GM18499 (cell line): ENCODE measurements around the gene GAA.

Source experiments
- ATAC-seq: cut with Tn5 transposase; IDR thresholded peaks from one replicate; pipeline ENCODE4 v1.9.1; 2021; ENCODE audit warnings: moderate number of reproducible peaks; ENCODE audit not compliant: insufficient read depth, unreplicated experiment

The GAA gene

GRCh38 chr17:80101011-80101945 is at the start of gene GAA:
GAA (plus strand) TSS chr17:80101581; CDS start chr17:80104587, 3,006 bp downstream.
- ATAC-seq: no peak

GRCh38 chr17:80051681-80052080 is 49.7 kb upstream of the GAA start:
- no peak for ATAC-seq

DNA sequence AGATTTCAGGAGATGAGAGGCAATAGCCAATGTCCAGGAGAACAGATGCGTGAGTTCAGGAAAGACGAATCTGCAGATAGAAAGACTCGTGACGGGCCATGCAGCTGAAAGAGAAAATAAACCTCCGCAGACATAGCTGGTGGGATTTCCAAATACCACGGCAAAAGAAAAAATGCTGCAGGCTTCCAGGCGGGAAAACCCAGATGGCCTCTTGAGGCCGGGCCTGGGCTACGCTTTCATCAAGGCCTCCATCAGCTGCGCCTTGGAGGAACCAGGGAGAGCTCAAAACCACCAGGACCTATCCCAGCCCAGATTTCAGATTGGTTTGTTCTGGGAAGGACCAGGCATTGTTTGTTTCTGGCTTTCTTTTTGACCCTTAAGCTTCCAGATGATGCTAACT is 48.3 kb upstream of the GAA start:
- no peak for ATAC-seq

- no peak for ATAC-seq
Observed at GRCh38 chr17:80055597-80055996, 45.8 kb upstream of the GAA start.

GRCh38 chr17:80058311-80058955 is 42.9 kb upstream of the GAA start:
- no peak for ATAC-seq

- ATAC-seq: no peak
Observed at GRCh38 chr17:80060644-80061043, 40.7 kb upstream of the GAA start.

- ATAC-seq: no peak
Observed at GRCh38 chr17:80061421-80061820, 40.0 kb upstream of the GAA start.

- ATAC-seq: no peak
Observed at GRCh38 chr17:80063830-80064585, 37.4 kb upstream of the GAA start.

DNA sequence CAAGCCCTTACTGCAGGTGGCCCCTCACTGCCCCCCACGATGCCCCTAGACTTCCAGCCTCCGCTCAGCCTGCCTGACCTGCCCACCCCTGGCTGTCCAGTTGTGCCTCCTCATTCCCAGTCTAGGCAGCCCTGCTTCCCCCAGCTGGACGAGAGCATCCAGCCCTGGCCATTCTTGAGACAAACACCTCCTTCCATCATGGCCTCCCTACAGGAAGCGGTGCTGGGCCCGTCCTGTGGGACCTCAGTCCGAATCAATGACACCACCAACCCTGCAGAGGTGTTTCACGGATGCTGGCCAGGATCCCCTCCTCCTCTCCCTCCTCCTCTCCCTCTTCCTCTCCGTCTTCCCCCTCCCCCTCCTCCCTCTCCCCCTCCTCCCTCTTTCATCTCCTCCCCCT is 36.7 kb upstream of the GAA start:
- ATAC-seq: no peak

- ATAC-seq: no peak
Observed at GRCh38 chr17:80065478-80066170, 35.8 kb upstream of the GAA start.

DNA sequence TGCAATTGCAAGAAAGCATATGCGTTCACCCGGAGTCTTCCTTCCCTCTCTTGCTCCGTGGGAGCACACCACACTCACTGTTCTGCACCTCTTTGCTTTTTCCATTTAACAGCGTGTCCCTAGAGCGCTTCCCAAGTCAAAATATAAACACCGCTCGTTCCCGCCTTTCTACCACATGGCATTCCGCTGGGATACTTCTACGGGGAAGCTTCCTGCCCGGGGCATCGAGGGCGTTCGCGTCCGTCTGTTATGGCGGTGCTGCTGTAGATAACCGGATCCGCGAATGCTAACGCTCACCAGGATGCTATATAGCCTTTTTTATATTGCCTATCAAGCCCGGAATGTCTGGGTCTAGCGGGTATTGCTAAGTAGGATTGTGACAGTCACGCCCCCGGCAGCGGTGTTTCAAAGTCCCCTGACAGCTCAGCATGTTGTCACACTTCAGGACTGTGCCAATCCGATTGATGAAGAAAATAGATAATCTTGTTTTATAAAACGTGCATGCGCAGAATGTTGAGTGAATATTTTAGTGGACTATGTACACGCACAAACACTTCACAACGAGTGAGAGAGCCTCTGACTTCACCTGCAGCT is 33.9 kb upstream of the GAA start:
- ATAC-seq: no peak

DNA sequence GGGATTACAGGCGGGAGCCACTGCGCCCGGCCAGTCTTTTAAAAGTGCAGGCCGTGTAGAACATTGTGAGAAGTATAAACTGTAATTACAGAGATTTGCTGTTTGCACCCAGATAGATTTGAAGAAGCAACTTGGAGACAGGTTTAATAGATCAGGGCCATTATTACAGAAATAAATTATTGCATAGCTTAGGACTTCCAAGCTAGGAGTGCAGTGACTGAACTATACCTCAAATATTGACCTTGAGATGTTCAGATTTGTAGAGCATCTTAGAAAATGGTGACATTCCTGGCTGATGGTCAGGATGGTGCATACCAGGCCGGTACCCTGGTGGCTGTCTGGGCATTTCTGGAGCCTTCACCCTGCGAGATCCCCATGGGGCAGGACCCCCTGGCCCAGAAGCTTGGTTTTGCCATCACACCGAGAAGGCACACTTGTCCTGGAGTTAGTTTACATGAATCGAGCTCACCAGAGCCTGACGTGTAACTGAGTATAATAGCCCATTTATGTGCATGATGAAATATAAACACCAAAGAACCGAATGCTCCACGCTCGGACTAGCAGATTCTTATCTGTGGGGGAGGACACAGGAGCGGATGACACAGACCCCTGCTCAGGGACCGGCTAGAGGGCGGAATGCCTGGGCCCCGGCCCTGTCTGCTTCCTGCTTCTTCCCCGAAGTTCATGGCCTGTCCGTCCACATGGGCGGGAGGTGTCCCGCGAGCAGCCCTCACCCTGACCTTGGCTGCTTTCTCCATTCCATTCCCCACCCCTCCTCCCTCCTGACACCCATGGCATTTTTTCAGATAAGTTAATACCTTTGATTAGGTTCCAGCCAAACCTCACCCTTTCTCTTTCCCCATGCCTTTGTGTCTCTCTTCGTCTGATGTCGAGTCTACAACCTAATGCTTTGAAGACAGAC is 32.8 kb upstream of the GAA start:
- ATAC-seq: no peak

- ATAC-seq: no peak
Observed at GRCh38 chr17:80070375-80071115, 30.8 kb upstream of the GAA start.

DNA sequence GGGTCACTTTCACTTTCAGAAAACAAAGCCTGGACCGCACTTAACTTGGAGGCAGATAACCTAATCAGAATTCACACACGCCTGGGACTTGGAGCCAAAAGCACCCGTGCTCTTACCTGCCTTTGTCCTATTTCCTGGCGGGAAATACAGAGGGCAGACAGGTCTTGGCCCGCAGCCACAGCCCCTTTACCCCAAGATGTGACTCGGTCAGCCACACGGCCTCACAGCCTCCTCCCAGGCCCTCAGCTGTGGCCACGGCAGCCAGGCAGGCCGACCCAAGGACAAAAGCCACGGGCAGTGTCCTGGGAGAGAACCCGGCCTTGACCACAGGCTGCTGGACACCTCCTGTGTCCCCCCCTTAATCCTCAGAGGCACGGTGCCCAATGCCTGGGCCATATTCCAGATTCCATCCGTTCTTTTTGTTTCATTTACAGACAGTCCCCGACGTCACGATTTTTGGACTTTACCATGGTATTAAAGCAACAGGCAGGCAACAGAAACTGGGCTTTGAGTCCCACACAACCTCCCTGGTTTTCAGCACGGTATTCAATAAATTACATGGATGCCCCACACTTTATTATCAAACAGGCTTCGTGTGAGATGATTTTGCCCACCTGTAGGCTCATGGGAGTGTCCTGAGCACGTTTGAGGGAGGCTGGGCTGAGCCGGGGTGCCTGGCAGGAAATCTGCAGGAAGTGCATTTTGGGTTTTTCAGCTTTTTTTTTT is 30.1 kb upstream of the GAA start:
- ATAC-seq: no peak

DNA sequence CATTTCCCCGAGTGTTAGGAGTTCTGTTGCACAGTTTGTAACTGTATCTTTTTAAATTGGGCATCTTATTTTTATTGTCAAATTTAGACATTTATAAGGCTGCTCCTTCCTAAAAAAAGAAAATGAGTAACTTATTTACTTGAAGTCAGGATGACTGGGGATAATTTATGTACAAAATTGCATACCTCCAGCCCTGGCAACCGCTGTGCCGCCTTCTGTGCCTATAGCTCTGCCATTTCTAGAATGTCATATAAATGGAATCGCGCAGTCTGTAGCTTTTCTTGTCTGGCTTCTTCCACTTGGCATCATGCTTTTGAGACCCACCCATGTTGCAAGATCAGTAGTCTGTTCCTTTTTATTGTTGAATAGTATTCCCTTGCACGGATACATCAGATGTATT is 29.0 kb upstream of the GAA start:
- ATAC-seq: no peak

- ATAC-seq: no peak
Observed at GRCh38 chr17:80080081-80080480, 21.3 kb upstream of the GAA start.

DNA sequence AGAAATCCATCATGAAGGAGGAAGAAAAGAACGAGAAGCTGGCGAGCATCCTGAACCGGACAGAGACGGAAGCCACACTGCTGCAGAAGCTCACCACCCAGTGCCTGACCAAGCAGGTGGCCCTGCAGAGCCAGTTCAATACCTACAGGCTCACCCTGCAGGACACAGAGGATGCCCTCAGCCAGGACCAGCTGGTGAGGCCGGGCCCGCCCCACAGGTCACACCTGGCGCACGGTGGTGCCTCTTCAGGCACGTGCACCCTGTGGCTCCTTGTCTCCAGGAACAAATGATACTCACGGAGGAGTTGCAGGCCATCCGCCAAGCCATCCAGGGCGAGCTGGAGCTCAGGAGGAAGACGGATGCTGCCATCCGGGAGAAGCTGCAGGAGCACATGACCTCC is 19.8 kb upstream of the GAA start:
- no peak for ATAC-seq
